ENCODE measurements around the gene KRTAP10-1.
"Not testable (repeated sequence)": the region's sequence is repeated elsewhere in the genome, so short reads cannot be mapped to it uniquely, and the experiment has no call there.

Gene KRTAP10-1

DNA sequence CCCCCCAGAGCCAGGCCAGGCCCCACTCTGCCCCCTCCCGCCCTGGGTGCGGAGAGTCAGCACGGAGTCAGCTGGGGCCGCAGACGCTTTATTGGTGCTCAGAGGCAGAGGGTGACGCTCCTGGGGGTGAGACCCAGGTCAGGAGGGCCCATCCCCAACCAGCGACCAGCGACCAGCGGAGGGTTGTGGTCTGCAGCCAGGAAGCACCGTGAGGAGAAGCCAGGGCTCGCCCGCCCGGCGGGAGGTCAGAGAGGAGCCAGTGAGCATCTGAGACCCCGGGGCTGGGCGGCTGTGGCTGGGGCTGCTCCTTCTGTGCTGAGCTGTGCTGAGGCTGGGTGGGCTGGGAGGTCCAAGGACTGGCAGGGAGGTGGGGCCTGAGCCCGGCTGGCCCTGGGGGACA is 10.3 kb upstream of the KRTAP10-1 start:
- in situ Hi-C loops (cut with MboI; ENCODE audit: low sequenced_read_pairs): not testable (repeated sequence)

DNA sequence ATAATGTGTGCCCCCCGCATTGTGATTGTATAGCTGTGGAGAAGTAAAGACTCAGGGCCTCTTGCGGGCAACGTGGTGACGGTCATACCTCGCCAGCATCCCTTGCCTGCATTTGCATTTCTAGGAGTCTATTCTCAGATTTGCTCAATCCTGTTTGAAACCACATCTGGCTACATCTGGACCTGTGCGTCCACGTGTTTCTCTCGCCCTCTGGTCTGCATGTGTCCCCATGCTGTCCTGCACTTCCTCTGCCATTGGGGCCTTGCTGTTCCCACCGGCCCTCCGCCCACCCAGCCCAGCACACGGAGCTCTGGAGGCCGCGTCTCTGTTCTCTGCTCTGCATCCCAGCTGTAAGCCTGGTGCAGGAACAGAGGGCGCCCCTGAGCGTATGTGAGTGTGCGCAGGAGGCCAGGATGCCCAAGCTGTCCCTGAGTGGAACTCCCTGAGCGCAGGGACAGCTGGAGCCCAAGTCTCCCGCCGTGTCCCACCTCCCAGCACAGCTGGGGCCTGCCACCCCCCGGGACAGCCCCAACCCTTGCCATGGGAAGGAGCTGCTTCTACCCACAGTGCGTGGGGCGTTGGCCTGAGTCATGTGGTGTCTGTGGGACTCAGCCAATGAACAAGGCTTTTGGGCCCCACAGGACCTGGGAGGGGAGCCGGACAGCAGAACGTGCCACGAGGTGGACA is 9.7 kb upstream of the KRTAP10-1 start:
- in situ Hi-C loops (cut with MboI; ENCODE audit: low sequenced_read_pairs): no loop called here

DNA sequence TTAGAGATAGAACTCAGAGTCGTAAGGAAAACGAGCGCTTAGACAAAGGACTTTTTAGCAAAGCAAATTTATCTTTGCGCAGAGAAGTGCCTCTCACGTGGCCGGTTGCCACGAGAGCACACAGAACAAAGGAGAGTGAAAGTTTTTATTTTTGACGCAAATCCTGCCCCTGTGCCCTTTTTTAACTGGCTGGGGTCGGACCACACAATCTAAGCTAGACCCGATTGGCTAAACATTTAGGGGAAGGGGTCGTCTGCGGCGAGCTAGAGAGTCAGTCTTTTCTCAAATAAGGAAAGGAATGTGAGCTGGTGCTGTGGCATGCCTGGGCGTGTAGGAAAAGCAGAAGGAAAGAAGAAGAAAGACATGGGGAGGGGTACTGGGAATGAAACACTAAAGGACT is 8.9 kb upstream of the KRTAP10-1 start:
- in situ Hi-C loops (cut with MboI; ENCODE audit: low sequenced_read_pairs): no loop called here

DNA sequence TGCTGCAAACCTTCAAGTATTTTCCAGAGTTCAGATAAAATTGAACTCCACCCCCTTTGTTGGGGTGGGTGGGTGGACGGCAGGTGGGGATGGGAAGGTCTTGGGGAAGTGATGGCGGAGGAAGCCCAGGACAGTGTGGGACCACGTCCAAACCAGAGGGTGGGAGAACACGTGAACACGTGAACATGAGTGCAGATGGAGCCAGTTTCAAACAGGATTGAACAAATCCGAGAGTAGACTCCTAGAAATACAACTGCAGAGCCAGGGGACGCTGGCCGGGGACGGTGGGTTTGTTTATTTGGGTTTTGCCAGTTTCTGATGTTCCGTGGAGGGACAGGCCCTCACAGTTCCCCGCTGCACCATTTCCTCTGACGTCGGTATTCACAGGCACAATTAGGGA is 8.4 kb upstream of the KRTAP10-1 start:
- in situ Hi-C loops (cut with MboI; ENCODE audit: low sequenced_read_pairs): no loop called here

DNA sequence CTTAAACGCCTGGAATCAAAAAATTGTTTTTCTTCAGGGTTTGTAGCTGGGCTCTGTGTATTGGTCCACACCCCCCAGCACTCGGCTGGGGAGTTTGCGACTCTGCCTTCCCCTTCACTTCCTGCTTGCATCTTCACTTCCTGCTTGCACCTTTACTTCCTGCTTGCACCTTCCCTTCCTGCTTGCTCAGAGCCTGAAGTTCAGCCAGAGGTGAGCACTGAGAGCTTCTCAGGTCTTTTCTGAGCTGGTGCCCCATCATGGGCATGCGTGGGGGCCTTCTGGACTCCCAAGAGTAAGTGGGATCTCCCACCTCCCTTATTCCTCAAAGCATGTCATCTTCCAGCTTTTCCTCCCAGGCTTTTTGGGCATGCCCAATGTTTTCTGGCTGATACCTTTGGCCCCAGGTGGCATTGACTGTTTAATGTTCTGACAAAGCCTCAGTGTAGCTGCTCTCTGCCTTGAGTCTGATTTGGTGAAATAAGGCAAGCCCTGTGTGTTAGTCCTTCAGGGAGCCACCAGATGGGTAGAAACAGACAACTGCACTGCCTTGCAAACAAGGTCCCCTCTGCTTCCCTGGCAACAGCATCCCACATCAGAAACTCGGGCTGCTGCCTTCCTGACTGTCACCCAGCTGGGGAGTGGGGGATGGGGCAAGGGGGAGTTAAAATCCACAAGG is 7.8 kb upstream of the KRTAP10-1 start:
- in situ Hi-C loops (cut with MboI; ENCODE audit: low sequenced_read_pairs): no loop called here

DNA sequence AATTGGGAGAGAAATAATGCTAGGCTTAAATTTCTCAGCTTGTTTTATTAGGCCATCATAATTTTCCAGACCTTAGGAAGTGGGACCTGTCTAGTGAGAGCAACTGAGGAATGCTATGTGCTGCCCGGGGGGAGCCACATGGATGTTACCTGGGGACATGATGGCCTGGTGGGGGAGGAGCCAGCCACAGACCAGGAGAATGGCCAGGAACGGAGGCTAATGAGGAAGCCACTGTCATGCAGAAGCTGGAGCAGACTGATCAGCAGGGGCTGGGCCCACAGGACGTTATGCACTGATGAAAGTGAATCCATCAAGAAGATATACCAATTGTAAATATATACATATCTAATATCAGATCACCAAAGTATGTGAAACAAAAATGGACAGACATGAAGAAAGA is 4.6 kb upstream of the KRTAP10-1 start:
- in situ Hi-C loops (cut with MboI; ENCODE audit: low sequenced_read_pairs): no loop called here

DNA sequence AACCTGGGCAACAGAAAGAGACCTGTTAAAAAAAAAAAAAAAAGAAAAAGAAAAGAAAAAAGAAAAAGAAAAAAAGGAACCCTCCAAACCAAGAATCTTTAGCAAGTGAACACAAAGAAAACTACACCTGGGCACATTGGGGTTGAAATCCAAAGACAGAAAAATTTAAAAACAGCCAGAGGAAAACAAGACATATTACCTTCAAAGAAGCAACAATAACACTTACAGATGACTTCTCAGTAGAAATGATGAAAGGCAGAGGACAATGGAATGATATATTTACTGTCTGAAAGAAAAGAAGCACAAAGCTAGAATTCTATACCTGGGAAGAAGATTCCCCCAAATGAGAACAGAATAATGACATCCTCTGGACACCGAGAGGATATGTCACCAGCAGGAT is 2.7 kb upstream of the KRTAP10-1 start:
- in situ Hi-C loops (cut with MboI; ENCODE audit: low sequenced_read_pairs): no loop called here

DNA sequence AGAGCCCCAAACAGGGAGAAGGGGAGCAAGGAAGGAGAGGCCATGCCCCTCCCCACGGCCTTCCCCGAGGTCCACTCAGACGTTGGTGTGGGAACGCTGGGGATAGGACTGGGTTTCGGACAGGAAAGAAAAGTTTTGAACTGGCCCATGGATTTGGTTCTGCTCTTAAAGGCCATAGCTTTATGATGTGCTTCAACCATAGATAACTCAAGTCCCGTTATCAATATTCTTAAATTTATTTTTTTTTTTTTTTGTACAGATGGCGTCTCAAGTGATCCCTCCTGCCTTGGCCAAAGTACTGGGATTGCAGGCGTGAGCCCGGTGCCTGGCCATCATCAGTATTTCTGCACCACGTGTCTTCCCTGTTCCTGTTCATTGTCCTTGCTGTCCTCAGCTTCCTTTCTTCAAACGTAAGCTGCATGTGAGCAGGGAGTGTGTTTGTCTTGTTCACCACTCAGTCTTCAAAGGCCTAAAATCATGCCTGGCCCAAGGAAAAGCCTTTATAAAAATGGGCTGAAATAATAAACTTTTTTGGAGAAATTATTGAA is 820 bp upstream of the KRTAP10-1 start:
- in situ Hi-C loops (cut with MboI; ENCODE audit: low sequenced_read_pairs): no loop called here

DNA sequence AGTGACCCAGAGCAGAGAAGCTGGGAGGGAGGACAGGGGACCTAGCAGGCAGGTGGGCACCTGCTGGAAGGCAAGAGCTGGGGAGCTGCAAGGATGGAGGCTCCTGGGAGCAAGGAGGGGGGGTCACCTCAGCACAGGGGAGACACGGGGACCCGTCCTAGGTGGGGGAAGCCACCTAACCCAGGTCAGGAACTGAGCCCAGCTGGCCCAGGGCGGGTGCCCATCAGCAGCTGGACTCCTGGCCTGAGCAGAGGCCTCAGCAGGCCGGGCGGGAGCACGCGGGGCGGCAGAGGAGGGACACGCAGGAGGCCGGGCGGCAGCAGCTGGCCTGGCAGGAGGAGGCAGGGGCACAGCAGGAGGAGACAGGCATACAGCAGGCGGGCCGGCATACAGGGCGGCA is 949 bp downstream of the KRTAP10-1 start:
- in situ Hi-C loops (cut with MboI; ENCODE audit: low sequenced_read_pairs): no loop called here

DNA sequence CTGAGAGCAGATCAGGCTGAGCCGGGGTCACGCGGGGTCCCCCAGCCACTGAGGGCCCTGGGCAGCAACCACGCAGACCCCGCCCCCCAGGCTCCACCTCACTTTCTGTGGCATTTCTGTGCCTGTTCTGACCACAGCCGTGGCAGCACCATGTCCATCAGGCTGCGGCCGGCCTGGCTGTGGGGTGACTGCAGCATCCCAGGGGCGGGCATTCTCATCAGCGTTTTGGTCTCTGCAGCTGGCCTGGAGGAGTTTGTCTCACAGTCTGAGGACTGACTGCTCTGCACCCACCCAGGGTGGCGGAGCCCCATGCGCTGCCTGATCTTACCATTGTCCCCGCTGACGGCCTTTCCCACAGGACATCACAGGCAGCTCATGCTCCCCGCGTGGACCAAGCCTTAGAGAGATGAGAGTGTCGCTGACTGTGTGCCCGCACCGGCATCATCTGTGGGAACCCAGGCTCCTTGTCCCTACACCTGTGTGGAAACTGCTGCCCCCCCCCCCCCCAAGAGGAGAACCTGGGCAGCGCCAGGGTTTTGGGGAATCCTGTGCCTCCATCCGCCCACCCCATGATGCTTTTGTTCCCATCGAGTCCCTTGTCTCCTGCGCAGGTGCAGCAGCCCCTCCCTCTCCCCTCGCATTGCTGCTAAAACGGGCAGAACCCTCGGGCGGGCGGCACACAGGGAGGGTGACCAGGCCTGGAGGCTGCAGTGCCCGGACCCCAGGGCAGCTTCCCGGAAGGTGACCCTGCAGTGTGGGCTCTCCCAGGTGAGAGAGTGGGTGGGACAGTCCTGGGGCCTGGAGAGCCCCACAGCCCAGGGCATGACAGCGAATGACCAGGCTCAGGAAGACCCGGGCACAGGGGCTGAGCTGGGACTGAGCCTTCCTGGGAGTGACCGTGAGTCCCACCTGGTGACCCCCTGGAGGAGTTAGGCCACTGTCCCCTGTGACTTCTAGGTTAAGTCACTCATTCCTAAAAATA is 1.8 kb downstream of the KRTAP10-1 start:
- in situ Hi-C loops (cut with MboI; ENCODE audit: low sequenced_read_pairs): no loop called here

DNA sequence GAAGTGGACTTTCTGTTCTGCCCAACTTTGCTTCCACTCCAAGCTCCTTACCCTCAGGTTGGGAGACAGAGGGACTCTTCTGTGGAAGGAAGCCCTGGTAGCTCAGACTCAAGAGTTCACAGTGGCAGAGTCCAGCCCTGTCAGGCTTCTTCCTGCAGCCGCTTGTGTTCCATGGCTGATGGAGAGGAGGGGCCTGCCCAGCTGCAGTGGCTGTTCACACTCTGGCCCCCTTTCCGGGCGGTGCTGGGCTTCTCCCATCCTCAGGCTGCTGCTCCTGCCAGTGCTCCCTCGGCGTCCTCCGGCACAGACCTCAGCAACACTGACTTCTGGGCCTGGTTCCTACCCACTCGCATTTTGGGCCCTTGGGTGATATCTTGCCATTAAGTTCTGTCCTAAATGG is 4.0 kb downstream of the KRTAP10-1 start:
- in situ Hi-C loops (cut with MboI; ENCODE audit: low sequenced_read_pairs): no loop called here

DNA sequence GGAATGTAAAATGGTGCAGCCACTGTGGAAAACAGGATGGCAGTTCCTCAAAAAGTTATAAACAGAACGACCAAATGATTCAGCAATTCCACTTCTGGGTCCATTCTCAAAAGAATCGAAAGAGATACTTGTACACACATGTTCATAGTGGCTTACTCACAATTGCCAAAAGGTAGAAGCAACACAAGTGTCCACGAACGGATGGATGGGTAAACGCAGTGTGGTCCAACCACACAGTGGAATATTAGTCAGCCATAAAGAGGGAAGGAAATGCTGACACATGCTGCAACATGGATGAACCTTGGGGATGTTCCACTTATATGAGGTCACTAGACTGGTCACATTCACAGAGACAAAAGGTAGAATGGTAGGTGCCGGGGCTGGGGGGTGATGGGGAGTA is 5.3 kb downstream of the KRTAP10-1 start:
- in situ Hi-C loops (cut with MboI; ENCODE audit: low sequenced_read_pairs): no loop called here

DNA sequence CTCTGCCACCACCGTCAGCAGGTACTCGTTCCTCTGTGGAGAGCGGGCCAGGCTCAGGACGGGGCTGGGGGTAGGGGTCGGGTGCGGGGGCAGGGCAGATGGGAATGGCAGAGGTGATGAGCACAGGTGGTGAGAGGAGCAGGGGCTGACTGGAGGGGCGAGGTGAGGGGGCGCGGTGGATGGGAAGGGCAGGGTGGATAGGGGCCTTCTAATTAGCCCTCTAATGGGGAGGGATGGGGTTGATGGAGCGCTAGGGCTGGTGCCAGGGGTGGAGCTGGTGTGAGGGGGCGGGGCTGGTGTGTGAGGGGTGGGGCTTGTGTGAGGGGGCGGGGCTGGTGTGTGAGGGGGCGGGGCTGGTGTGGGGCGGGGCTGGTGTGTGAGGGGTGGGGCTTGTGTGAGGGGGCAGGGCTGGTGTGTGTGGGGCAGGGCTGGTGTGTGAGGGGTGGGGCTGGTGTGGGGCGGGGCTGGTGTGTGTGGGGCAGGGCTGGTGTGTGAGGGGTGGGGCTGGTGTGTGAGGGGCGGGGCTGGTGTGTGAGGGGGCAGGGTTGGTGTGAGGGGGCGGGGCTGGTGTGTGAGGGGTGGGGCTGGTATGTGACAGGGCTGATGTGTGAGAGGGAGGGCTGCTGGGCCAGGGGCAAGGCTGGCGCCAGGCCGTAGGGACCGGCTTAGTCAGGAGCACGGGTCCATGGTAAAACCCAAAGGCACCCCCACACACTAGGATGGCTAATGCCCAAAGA is 5.9 kb downstream of the KRTAP10-1 start:
- in situ Hi-C loops (cut with MboI; ENCODE audit: low sequenced_read_pairs): no loop called here

DNA sequence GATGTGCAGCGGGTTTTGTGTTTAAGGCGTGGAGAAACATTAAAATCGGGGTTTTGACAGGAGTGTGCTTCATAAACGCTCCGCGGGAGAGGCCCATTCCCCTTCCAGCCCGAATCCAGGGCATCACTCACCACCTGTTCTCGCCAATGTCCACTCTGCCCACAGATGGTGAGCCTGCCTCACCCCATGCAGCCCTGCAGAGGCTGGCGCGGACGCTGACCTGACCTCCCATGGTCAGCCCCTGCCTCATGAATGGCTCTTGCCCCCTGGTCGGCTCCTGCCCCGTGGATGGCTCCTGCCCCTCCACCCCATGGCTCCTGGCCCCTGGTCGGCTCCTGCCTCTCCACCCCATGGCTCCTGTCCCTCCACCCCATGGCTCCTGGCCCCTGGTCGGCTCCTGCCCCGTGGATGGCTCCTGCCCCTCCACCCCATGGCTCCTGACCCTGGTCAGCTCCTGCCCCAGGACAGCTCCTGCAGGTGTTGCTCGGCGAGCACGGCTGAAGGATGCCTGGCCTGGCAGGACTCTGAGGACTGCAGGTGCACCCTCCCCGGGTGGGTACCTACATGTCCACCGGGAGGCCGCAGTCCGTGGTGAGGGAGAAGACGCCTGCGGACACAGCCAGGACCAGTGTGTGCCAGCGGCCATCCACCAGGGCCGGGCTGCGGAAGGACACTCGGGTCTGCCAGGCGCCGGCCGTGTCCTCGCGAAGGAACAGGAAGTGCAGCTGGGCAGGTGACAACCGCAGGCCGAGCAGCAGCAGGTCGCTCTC is 6.7 kb downstream of the KRTAP10-1 start:
- in situ Hi-C loops (cut with MboI; ENCODE audit: low sequenced_read_pairs): no loop called here

DNA sequence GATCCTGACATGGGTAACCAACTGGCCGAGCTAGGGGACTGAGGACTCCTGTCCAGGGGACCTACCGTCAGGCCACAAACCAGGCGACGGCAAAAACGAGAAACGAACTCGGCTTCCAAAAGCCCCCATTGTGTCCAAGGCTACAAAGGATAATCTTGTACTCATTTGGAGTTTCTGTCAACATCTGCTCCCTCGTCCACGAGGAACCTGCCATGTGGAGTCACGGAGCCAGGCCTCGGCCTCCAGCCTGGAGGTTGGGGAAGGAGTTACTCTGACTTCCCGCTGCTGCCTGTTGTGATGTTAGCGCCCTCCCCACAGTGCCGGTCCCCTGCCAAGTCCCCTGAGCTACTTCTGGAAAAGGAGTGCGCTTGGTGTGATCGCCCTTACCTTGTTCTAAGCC is 7.3 kb downstream of the KRTAP10-1 start:
- in situ Hi-C loops (cut with MboI; ENCODE audit: low sequenced_read_pairs): no loop called here

DNA sequence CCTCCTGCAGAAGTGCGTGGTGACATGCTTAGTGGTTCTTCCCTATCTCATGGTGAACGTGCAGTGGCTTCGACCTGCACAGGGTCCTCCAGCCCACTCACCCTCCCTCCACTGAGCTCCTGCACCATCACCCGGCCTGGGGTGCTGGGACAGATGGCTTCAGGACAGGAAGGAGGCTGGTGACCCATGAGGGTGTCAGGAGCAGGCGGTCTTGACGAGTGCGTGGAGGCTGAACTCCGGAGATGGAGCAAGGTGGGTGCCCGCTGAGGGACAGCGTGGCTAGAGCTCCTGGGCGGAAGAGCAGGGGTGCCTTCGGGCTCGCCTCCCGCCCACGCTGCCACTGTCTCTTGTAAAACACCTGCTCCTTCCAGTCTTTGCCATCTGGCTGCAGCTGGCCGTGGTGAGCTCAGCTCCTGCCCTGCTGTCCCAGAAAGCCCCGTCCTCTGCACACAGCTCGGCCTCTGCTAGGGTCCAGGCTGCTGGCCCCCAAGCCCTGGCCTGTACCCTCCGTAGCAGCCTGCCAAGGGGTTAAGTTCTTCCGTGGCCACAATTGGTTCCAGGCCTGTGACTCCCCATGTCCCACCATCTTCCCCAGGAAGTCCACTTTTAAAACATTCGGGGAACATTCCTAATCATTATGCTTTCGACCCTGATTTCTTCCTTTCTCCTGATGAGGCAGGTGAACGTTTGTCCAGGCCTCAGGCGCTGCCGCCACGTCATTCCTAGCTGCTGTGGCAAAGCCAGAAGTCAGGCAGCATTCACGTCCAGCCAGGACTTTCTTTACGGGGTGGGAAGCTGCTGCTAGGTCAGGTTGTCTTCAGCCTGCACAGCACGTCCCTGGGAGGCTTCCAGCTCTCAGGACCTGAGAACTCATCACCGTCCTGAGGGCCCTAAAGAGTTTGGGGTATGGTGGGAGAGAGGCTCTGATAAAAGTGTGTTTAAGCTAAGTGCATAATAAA is 8.1 kb downstream of the KRTAP10-1 start:
- in situ Hi-C loops (cut with MboI; ENCODE audit: low sequenced_read_pairs): no loop called here

DNA sequence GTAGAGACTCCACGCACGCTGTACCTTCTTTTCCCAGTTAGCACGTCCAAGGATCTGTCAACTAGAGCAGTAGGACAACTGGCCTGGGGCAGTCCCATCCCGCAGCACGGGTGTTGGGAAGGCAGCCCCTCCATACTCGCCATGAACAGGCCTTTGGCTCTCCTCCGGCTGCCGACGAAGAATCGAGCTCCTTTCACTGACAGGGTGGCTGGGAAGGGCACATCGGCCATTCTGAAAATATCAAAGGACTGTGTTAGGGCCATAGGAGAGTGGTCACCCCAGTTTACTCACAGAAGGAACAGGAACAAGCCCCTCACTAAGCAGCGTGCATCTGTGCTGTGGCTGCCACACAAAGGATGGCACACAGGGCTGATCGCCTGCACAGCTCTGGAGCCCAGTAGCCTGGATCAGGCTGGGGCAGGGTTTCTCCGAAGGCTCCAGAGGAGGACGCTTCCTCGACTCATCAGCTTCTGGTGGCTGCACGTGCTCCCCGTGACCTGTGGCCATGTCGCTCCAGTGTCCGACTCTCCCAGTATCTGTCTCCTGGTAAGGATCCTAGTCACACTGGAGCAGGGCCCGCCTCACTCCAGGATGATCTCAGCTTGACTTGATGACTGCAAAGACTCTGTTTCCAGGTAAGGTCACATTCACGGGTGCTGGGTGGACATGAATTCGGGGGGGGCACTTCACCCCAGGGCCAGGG is 8.9 kb downstream of the KRTAP10-1 start:
- in situ Hi-C loops (cut with MboI; ENCODE audit: low sequenced_read_pairs): no loop called here

DNA sequence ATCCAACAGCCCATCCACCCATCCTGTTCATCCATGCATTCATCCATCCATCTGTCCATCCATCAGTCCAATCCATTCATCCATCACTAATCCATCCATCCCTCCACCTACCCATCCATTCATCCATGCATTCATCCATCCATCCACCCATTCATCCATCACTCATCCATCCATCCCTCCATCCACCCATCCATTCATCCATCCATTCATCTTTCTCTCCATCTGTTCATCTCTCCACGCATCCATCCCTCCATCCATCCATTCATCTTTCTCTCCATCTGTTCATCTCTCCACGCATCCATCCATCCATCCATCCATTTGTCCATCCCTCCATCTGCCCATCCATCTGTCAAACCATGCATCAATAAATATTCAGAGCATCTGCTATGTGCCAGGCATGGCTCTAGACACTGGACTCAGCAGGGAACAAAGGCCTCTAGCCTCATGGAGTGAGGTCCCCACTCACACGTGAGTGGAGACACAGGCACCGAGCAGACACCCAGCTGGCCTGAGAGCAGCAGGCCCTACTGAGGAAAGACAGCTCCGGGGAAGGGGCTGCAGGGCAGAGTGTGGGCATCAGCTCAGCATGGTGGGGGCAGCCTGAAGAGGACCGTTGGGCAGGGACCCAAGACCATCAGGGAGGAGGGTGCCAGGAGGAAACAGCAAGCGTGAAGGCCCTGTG is 9.6 kb downstream of the KRTAP10-1 start:
- in situ Hi-C loops (cut with MboI; ENCODE audit: low sequenced_read_pairs): no loop called here
